Fibroblast of skin of left quadriceps (primary cell): ENCODE data around the gene PTPRN2.
"Not testable (repeated sequence)": the region's sequence is repeated elsewhere in the genome, so short reads cannot be mapped to it uniquely, and the experiment has no call there.

Experiments
- DNase-seq, 2 experiments: peaks; one replicate each; pipeline ENCODE4 v3.0.0-alpha.2; 2013; ENCODE audit warnings: low read depth in 2 of 2

The PTPRN2 gene

DNA sequence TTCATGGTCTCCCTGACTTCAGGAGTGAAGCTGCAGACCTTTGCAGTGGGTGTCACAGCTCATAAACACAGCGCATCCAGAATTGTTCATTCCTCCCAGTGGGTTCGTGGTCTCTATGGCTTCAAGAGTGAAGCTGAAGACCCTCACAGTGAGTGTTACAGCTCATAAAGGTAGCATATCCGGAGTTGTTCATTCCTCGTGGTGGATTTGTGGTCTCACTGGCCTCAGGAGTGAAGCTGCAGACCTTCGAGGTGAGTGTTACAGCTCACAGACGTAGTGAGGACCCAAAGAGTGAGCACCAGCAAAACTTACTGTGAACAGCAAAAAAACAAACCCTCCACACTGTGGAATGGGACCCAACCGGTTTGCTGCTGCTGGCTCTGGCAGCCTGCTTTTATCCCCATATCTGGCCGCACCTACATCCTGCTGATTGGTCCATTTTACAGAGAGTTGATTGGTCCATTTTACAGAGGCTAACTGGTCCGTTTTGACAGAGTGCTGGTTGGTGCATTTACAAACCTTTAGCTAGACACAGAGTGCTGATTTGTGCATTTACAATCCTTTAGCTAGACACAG is 308.8 kb downstream of the PTPRN2 start:
- no peak for DNase-seq

- no peak for DNase-seq
Measured at GRCh38 chr7:158277219-158278141, 310.1 kb downstream of the PTPRN2 start.

GRCh38 chr7:158276414-158277218 is 311.0 kb downstream of the PTPRN2 start:
- DNase-seq: no peak

GRCh38 chr7:158275711-158276413 is 311.8 kb downstream of the PTPRN2 start:
- no peak for DNase-seq

- no peak for DNase-seq
Measured at GRCh38 chr7:158274996-158275395, 312.6 kb downstream of the PTPRN2 start.

DNA sequence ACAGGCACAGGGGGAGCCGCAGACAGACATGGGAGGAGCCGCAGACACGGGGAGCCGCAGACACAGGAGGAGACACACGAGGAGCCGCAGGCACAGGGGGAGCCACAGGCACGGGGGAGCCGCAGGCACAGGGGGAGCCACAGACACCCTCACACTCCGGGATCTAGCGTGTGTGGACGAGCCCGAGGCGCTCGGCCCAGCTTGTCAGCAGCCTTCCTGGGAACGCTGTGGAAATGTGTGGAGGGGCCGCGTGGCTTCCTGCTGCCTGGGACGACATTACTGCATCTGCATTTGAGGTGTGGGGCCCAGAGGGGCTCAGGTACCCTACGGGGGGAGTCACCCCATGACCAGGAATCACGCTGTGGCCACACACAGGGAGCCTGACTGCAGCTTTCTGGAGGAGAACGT is 313.2 kb downstream of the PTPRN2 start:
- no peak for DNase-seq

DNA sequence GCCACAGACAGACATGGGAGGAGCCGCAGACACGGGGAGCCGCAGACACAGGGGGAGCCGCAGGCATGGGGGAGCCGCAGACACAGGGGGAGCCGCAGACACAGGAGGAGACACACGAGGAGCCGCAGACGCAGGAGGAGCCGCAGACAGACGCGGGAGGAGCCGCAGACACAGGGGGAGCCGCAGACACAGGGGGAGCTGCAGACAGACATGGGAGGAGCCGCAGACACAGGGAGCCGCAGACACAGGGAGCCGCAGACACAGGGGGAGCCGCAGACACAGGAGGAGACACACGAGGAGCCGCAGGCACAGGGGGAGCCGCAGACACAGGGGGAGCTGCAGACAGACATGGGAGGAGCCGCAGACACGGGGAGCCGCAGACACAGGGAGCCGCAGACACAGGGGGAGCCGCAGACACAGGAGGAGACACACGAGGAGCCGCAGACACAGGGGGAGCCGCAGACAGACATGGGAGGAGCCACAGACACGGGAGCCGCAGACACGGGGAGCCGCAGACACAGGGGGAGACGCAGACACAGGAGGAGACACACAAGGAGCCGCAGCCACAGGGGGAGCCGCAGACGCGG is 313.8 kb downstream of the PTPRN2 start:
- DNase-seq: not testable (repeated sequence)

GRCh38 chr7:158273138-158273651 is 314.4 kb downstream of the PTPRN2 start:
- DNase-seq: no peak

- no peak for DNase-seq
Measured at GRCh38 chr7:158272509-158273137, 315.0 kb downstream of the PTPRN2 start.

DNA sequence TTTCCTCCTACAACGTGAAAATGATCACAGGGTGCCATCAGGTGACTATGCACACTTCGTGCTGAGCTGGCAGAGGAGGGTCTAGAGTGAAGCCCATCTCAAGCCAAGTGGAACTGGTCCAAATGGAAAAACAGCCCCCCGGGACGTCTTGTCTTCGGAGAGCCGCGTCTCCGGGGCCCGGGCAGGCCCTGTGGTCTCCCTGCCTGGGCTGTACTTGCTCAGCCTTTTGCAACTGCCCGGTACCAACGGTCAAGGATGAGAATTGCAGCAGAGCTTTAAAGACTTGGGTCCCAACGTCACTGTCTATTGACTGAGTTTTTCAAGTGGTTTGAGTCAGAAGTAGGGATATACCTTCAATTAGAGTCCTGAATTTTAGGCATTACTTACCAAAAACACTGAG is 315.5 kb downstream of the PTPRN2 start:
- no peak for DNase-seq

GRCh38 chr7:158271646-158272045 is 316.0 kb downstream of the PTPRN2 start:
- no peak for DNase-seq

- DNase-seq: no peak
Measured at GRCh38 chr7:158270856-158271413, 316.7 kb downstream of the PTPRN2 start.

DNA sequence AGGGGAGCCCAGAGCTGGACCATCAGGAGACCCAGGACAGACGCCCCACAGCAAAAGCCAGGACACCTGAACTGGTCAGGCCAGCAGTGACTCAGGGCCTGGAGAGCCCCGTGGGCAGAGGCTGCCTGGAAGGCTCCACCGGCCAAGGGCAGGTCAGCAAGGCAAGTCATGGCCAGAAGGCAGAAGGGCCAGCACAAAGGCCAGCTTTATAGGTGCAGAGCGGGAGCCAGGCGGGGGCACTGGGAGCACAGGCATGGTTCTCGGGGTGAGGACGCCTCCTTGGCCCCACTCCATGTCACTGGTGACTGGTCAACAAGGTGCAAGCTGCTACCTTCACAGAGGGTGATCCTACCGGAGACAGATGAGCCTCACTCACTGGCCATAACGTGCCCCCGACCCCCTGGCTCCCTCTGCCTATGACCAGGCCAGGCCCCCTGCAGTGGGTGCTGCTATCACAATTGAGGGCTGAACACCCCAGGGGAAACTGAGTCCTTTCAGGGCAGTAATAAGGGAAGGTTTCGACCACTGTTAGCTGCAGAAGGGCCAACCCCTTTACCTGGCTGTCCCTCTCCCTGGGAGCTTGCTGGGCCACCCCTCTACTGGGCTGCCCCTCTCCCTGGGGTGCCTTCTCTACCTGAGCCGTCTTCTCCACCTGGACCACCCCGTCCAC is 317.4 kb downstream of the PTPRN2 start:
- no peak for DNase-seq

DNA sequence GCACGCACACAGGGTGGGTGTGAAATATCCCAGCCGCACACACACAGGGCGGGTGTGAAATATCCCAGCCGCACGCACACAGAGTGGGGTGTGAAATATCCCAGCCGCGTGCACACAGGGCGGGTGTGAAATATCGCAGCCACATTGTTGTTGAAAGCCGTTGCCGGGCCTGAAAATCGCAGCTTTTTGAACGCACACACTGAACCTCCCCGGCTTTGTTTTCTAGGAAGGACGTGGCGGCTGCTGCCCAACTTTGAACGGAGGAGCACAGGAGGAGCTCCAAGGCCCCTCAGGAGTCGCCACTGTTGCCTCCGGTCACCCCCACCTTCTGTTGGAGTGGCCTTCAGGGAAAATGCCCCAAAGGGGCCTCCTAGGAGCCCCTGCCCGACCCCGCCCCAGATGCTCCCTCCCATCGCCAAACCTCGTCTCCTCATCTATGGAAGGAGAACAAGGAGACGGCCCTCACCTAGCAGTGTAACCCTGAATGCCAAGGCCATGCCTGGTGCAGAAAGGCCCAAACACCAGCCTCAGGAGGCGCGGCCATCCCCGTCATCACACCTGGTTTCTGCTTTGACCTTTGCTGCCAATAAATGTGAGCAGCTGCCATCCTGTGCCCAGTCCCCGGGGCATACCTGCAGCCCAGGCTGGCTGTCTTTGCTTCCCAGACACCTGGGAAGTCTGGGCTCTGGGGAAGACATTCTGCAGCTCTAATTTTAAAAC is 318.6 kb downstream of the PTPRN2 start:
- no peak for DNase-seq

GRCh38 chr7:158267742-158268435 is 319.7 kb downstream of the PTPRN2 start:
- no peak for DNase-seq

GRCh38 chr7:158266817-158267741 is 320.5 kb downstream of the PTPRN2 start:
- no peak for DNase-seq

- no peak for DNase-seq
Measured at GRCh38 chr7:158266426-158266816, 321.2 kb downstream of the PTPRN2 start.

GRCh38 chr7:158265743-158266080 is 321.9 kb downstream of the PTPRN2 start:
- DNase-seq: no peak
